Measurements from ENCODE around the gene MVB12B. TPM values are rescaled to one million over a fixed set of nuclear protein-coding genes. Genes with fewer than 3 reads are reported as not detected.

MVB12B gene
- total RNA-seq, 1 experiment from 2014 or later, result 5.8 TPM

DNA sequence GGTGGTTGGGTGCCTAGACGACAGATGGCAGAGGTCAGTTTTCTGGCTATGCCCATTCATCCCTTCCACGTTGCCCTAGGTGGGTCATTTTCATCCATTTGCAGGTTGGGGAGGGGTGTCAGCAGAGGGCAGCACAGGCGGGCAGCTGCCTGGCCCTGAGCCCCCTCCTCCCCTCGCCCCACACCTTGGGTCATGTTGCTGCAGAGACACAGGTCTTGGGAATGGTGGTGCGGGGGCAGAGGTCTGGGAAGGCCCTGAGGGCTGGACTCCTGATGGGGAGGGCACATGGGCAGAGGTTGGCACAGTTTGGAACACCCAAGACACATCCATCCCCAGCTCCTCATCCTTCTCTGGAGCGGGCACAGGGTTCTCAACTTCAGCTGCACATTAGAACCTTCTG is 183.9 kb downstream of the MVB12B start:
- H3K27ac Mint-ChIP-seq, result no peak overlapping the region
- Histone ChIP-seq H3K9me3 (ENCODE audit: control insufficient read depth, low read depth, low read length) (no peaks in the 10 kb centered on the region), H3K14ac (ENCODE audit: insufficient read depth, low read length) (no peak overlapping the region), H3K79me2 (ENCODE audit: insufficient read depth, low read length) (no peaks in the 10 kb centered on the region), H3K18ac (ENCODE audit: insufficient read length, low read depth, low read length) (no peak overlapping the region), H3K4ac (ENCODE audit: low read depth, low read length) (no peak overlapping the region), H4K20me1 (ENCODE audit: control insufficient read depth, insufficient read depth, insufficient read length) (no peaks in the 10 kb centered on the region), H4K8ac (replicated peaks; ENCODE audit: insufficient read length, low read depth, low read length) (no peak overlapping the region), H3K4me2 (ENCODE audit: insufficient read depth, insufficient read length, low read length) (no peak overlapping the region), H2BK5ac (ENCODE audit: insufficient read length, low read length) (no peak overlapping the region), H3K23ac (ENCODE audit: insufficient read length, low read depth, low read length) (no peak overlapping the region), H3K23me2 (ENCODE audit: insufficient read length, low read depth, low read length, poor library complexity, severe bottlenecking) (no peaks in the 10 kb centered on the region), H2BK15ac (ENCODE audit: low read depth, low read length) (no peak overlapping the region), H3T11ph (ENCODE audit: low read length) (no peak overlapping the region), H3K56ac (ENCODE audit: insufficient read length, low read depth, low read length) (no peak overlapping the region), H3K27ac (ENCODE audit: insufficient read length, low read depth, low read length) (no peak overlapping the region), H2BK12ac (ENCODE audit: insufficient read length, low read depth, low read length) (no peak overlapping the region), H3K9ac (ENCODE audit: extremely low read depth, insufficient read length, low read length) (no peak overlapping the region), H2AK5ac (ENCODE audit: insufficient read length, low read length) (no peak overlapping the region), H4K91ac (ENCODE audit: insufficient read length, low read depth, low read length) (no peak overlapping the region), H2BK20ac (ENCODE audit: low read depth, low read length, poor library complexity, severe bottlenecking) (no peak overlapping the region), H2AFZ (ENCODE audit: low read length) (no peak overlapping the region), H3K27me3 (ENCODE audit: insufficient read depth, low read length) (no peaks in the 10 kb centered on the region), H4K5ac (ENCODE audit: insufficient read length, low read depth, low read length) (no peak overlapping the region), H3K4me1 (ENCODE audit: insufficient read depth, low read length) (no peaks in the 10 kb centered on the region), H2BK120ac (ENCODE audit: low read depth, low read length, poor library complexity, severe bottlenecking) (no peak overlapping the region), H3K79me1 (ENCODE audit: insufficient read depth, low read depth, low read length, poor library complexity, severe bottlenecking) (no peaks in the 10 kb centered on the region)
- no peaks in the 10 kb centered on the region for H3K9me3 Mint-ChIP-seq
- no CpG with 5 or more reads among the region's 6 CpGs for WGBS (ENCODE audit: extremely low coverage, insufficient read length, low lambda C conversion rate)
- H3K4me1 Mint-ChIP-seq, result peaks cover 9 to 27% of the 10 kb centered on the region in 2 experiments
- no peak for DNase-seq
- H3K27me3 Mint-ChIP-seq (ENCODE audit: low read depth), result peaks cover 20% of the 10 kb centered on the region
- no peaks in the 10 kb centered on the region for H3K36me3 Mint-ChIP-seq (ENCODE audit: insufficient read depth in 1 of 3, low read depth in 3 of 3)
- no peak overlapping the region for H3K4me3 Mint-ChIP-seq
- TF ChIP-seq, protein P1, sequence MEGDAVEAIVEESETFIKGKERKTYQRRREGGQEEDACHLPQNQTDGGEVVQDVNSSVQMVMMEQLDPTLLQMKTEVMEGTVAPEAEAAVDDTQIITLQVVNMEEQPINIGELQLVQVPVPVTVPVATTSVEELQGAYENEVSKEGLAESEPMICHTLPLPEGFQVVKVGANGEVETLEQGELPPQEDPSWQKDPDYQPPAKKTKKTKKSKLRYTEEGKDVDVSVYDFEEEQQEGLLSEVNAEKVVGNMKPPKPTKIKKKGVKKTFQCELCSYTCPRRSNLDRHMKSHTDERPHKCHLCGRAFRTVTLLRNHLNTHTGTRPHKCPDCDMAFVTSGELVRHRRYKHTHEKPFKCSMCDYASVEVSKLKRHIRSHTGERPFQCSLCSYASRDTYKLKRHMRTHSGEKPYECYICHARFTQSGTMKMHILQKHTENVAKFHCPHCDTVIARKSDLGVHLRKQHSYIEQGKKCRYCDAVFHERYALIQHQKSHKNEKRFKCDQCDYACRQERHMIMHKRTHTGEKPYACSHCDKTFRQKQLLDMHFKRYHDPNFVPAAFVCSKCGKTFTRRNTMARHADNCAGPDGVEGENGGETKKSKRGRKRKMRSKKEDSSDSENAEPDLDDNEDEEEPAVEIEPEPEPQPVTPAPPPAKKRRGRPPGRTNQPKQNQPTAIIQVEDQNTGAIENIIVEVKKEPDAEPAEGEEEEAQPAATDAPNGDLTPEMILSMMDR (conservative IDR thresholded peaks at IDR 0.05), result peak; percentile 27; the same call in 2 of the 3 replicates
